WTC11 (cell line): ENCODE measurements around the gene ANKRD2. TPM values are rescaled to one million over a fixed set of nuclear protein-coding genes. Genes with fewer than 3 reads are reported as not detected.

Experiments
- ATAC-seq: fragments of 200-7000 bp; cut with Tn5 transposase; 2 replicates; pipeline ENCODE4 v1.10.0; 2021; ENCODE audit warnings: mild to moderate bottlenecking, moderate library complexity
- CTCF ChIA-PET: fragments of 300-600 bp; sonication (Branson Sonifier 250); formaldehyde crosslinking; loops from one replicate; lab custom pipeline; 2021; ENCODE audit warnings: antibody characterized with exemption; lab: Charles Lee
- POLR2A ChIA-PET: fragments of 350-600 bp; sonication (Branson Sonifier 250); formaldehyde crosslinking; loops from one replicate; lab custom pipeline; 2021; ENCODE audit warnings: antibody characterized with exemption; lab: Charles Lee
- DNase-seq: peaks from one replicate; pipeline ENCODE4 v3.0.0; 2021; ENCODE audit warnings: low spot score
- H3K27ac Mint-ChIP-seq: 2 replicates; pipeline ENCODE4 v1.8.0; 2021; ENCODE audit warnings: mixed read lengths
- H3K27me3 Mint-ChIP-seq: 2 replicates; pipeline ENCODE4 v1.8.0; 2021; ENCODE audit warnings: low read depth, mild to moderate bottlenecking, moderate library complexity, mixed read lengths
- H3K36me3 Mint-ChIP-seq: 2 replicates; pipeline ENCODE4 v1.8.0; 2021; ENCODE audit warnings: mixed read lengths
- H3K4me1 Mint-ChIP-seq: 2 replicates; pipeline ENCODE4 v1.8.0; 2022; ENCODE audit warnings: mixed read lengths
- H3K4me3 Mint-ChIP-seq: 2 replicates; pipeline ENCODE4 v1.8.0; 2021; ENCODE audit warnings: mild to moderate bottlenecking, moderate library complexity, mixed read lengths
- H3K9me3 Mint-ChIP-seq: 2 replicates; pipeline ENCODE4 v1.8.0; 2021; ENCODE audit warnings: mixed read lengths
- CBFB ChIP-seq: sonication (generic); formaldehyde crosslinking; IDR thresholded peaks from 2 replicates; pipeline ENCODE4 v1.8.1; 2022; ENCODE audit warnings: mild to moderate bottlenecking, low read depth, missing genetic modification reagents
- FOXK1 ChIP-seq: sonication (generic); formaldehyde crosslinking; IDR thresholded peaks from 2 replicates; pipeline ENCODE4 v1.8.0; 2022; ENCODE audit warnings: mild to moderate bottlenecking, moderate library complexity, missing genetic modification reagents
- GABPB1 ChIP-seq: sonication (generic); formaldehyde crosslinking; IDR thresholded peaks from 2 replicates; pipeline ENCODE4 v1.8.1; 2023; ENCODE audit warnings: mild to moderate bottlenecking, missing genetic modification reagents
- PRRX2 ChIP-seq: fragments of 250-450 bp; sonication (Bioruptor Pico); IDR thresholded peaks from 2 replicates; pipeline ENCODE4 v1.8.0; 2021; ENCODE audit warnings: mild to moderate bottlenecking
- ZBTB21 ChIP-seq: sonication (generic); formaldehyde crosslinking; IDR thresholded peaks from 2 replicates; pipeline ENCODE4 v1.8.1; 2023; ENCODE audit warnings: mild to moderate bottlenecking, missing genetic modification reagents, borderline replicate concordance
- ZNF121 ChIP-seq: sonication (generic); formaldehyde crosslinking; IDR thresholded peaks from 2 replicates; pipeline ENCODE4 v1.8.0; 2023; ENCODE audit warnings: missing genetic modification reagents
- ZNF138 ChIP-seq: sonication (generic); formaldehyde crosslinking; conservative IDR thresholded peaks from 2 replicates; pipeline ENCODE4 v1.8.1; 2022; ENCODE audit warnings: mild to moderate bottlenecking, moderate library complexity, missing genetic modification reagents
- ZNF219 ChIP-seq: sonication (generic); formaldehyde crosslinking; IDR thresholded peaks from 2 replicates; pipeline ENCODE4 v1.8.0; 2023; ENCODE audit warnings: missing genetic modification reagents, mild to moderate bottlenecking, borderline replicate concordance
- ZNF423 ChIP-seq: fragments of 250-450 bp; sonication (Bioruptor Pico); IDR thresholded peaks from 2 replicates; pipeline ENCODE4 v2.1.2; 2022; ENCODE audit warnings: mild to moderate bottlenecking, moderate library complexity
- total RNA-seq: library from RNA; stranded (reverse); gene quantifications from 3 replicates; pipeline ENCODE4 v1.2.3, GENCODE V29; 2021
- TF ChIP-seq, protein P1 (sequence below): sonication (generic); formaldehyde crosslinking; conservative IDR thresholded peaks from 2 replicates; pipeline ENCODE4 v1.8.1; 2022; ENCODE audit warnings: mild to moderate bottlenecking, missing genetic modification reagents
- TF ChIP-seq, protein P2 (sequence below): sonication (generic); formaldehyde crosslinking; IDR thresholded peaks from 2 replicates; pipeline ENCODE4 v1.8.1; 2023; ENCODE audit warnings: mild to moderate bottlenecking, missing genetic modification reagents, moderate library complexity
- TF ChIP-seq, protein P3 (sequence below): fragments of 250-450 bp; sonication (Bioruptor Pico); IDR thresholded peaks from 2 replicates; pipeline ENCODE4 v1.9.0; 2021; ENCODE audit warnings: mild to moderate bottlenecking
- TF ChIP-seq, protein P4 (sequence below): sonication (generic); formaldehyde crosslinking; conservative IDR thresholded peaks from 2 replicates; pipeline ENCODE4 v1.8.1; 2023; ENCODE audit warnings: mild to moderate bottlenecking, low read depth, missing genetic modification reagents, moderate library complexity
- TF ChIP-seq, protein P5 (sequence below): sonication (generic); formaldehyde crosslinking; IDR thresholded peaks from 2 replicates; pipeline ENCODE4 v1.8.1; 2023; ENCODE audit warnings: mild to moderate bottlenecking, missing genetic modification reagents
- TF ChIP-seq, protein P6 (sequence below): fragments of 250-450 bp; sonication (Bioruptor Pico); IDR thresholded peaks from 2 replicates; pipeline ENCODE4 v1.8.0; 2021; ENCODE audit warnings: mild to moderate bottlenecking
- TF ChIP-seq, protein P7 (sequence below): sonication (generic); formaldehyde crosslinking; IDR thresholded peaks from 2 replicates; pipeline ENCODE4 v1.8.1; 2022; ENCODE audit warnings: low read depth, missing genetic modification reagents, borderline replicate concordance

Gene ANKRD2
- total RNA-seq, 1 experiment from 2014 or later: not detected

DNA sequence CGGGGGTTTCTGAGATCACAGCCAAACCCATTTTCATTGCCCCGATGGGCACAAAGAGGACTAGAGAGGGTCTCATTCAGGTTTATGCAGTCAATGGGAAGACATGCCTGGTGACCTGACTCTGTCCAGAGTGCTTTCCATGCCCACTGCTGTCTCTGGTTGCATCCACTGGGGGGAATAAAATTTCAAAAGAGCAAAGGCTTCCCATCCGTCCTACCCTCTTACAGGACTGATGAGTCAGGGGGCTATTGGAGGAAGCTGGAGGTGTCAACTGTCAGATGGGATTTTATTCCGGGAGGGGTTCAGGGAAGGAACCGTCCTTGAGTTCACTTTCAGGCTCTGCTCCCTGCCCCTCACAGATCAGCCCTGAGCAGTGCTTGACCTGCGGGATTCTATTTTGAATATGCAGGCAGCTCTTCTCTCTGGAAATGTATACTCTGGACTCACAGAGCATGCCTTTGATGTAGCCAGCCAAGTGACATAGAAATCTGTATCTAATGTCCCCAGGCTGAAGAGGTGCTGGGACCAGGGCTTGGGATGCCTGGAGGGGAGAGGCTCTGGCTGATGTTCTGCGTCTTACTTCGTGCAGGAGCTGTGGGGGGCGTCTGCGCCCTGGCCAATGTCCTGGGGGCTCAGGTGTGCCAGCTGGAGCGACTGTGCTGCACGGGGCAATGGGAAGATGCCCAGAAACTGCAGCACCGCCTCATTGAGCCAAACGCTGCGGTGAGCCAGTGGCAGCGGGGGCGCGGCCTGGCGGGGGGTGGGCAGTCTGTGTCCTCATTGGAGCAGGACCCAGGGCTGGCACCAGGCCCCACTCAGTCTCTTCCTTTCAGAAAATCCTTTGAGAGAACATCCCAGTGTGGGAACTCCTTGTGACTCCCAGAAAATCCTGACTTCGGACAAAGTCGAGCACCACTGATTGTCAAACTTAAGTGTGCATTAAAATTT is 29.0 kb downstream of the ANKRD2 start:
- peaks cover 4% of the 10 kb centered on the region for H3K4me1 Mint-ChIP-seq
- H3K36me3 Mint-ChIP-seq: no peaks in the 10 kb centered on the region
- H3K27ac Mint-ChIP-seq: 0 out of 2 replicates have a peak overlapping the region, but pooled peaks have one; percentile 15
- ChIA-PET CTCF (interaction anchor here (1.1 kb wide), 1 partner anchor 29 kb away, joined by 3 read pairs; the partner anchor contains the start of gene ANKRD2), POLR2A (interaction anchor here (0.6 kb wide), 1 partner anchor 19 kb away, joined by 3 read pairs; no protein-coding TSS in a partner anchor)
- H3K27me3 Mint-ChIP-seq: no peaks in the 10 kb centered on the region
- H3K9me3 Mint-ChIP-seq: no peaks in the 10 kb centered on the region
- ATAC-seq (peak; percentile 36; the same call in 1 of the 2 replicates), DNase-seq (no peak)
- TF ChIP-seq GABPB1: no peak
- TF ChIP-seq, protein P1, sequence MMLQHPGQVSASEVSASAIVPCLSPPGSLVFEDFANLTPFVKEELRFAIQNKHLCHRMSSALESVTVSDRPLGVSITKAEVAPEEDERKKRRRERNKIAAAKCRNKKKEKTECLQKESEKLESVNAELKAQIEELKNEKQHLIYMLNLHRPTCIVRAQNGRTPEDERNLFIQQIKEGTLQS (CRISPR knock-in tag): no peak
- TF ChIP-seq, protein P2, sequence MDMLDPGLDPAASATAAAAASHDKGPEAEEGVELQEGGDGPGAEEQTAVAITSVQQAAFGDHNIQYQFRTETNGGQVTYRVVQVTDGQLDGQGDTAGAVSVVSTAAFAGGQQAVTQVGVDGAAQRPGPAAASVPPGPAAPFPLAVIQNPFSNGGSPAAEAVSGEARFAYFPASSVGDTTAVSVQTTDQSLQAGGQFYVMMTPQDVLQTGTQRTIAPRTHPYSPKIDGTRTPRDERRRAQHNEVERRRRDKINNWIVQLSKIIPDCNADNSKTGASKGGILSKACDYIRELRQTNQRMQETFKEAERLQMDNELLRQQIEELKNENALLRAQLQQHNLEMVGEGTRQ (CRISPR knock-in tag): no peak
- TF ChIP-seq, protein P3, sequence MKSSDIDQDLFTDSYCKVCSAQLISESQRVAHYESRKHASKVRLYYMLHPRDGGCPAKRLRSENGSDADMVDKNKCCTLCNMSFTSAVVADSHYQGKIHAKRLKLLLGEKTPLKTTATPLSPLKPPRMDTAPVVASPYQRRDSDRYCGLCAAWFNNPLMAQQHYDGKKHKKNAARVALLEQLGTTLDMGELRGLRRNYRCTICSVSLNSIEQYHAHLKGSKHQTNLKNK: no peak
- TF ChIP-seq CBFB (CRISPR knock-in tag): no peak
- H3K4me3 Mint-ChIP-seq: no peak overlapping the region

DNA sequence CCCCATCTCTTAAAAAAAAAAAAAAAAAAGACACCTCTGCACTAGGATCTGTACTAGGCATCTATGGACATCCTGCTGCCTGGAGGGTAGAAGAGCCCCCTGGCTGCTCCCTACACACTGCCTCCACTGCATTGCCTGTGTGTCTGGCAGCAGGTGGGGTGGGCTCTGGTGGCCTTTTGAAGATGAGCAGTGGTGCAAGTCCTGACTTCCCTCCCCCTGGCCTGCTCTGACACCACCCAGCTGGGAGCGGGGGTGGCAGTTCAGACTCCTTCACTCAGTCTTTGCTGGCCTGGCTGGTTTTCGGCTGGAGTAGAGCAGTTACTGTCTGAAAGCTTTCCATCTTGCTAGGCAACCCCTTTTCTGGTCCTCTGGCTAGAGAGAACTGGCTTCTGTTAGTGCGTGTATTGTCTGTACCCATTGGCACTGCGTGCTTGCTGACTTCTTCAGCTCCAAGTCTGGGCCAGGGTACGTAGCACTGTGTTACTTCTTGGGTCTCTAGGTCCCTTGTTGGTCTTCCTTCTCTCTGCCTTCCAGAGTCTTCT is 34.6 kb downstream of the ANKRD2 start:
- Mint-ChIP-seq H3K4me3 (no peak overlapping the region), H3K4me1 (peaks cover 10% of the 10 kb centered on the region), H3K9me3 (no peaks in the 10 kb centered on the region), H3K27ac (no peak overlapping the region; the same call in 1 of the 2 replicates), H3K27me3 (no peaks in the 10 kb centered on the region), H3K36me3 (no peaks in the 10 kb centered on the region)
- ChIA-PET POLR2A (no interaction called here), CTCF (interaction anchor here (1.7 to 2.1 kb wide), 2 partner anchors 35 to 67 kb away, joined by 4 to 6 read pairs; partner anchors contain the start of gene ANKRD2)
- TF ChIP-seq FOXK1 (no peak), ZNF121 (CRISPR knock-in tag) (no peak), ZNF423 (no peak), ZNF138 (no peak), ZNF219 (CRISPR knock-in tag) (no peak), ZBTB21 (no peak), PRRX2 (CRISPR knock-in tag) (no peak)
- TF ChIP-seq, protein P4, sequence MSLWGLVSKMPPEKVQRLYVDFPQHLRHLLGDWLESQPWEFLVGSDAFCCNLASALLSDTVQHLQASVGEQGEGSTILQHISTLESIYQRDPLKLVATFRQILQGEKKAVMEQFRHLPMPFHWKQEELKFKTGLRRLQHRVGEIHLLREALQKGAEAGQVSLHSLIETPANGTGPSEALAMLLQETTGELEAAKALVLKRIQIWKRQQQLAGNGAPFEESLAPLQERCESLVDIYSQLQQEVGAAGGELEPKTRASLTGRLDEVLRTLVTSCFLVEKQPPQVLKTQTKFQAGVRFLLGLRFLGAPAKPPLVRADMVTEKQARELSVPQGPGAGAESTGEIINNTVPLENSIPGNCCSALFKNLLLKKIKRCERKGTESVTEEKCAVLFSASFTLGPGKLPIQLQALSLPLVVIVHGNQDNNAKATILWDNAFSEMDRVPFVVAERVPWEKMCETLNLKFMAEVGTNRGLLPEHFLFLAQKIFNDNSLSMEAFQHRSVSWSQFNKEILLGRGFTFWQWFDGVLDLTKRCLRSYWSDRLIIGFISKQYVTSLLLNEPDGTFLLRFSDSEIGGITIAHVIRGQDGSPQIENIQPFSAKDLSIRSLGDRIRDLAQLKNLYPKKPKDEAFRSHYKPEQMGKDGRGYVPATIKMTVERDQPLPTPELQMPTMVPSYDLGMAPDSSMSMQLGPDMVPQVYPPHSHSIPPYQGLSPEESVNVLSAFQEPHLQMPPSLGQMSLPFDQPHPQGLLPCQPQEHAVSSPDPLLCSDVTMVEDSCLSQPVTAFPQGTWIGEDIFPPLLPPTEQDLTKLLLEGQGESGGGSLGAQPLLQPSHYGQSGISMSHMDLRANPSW (CRISPR knock-in tag): no peak
- TF ChIP-seq, protein P5, sequence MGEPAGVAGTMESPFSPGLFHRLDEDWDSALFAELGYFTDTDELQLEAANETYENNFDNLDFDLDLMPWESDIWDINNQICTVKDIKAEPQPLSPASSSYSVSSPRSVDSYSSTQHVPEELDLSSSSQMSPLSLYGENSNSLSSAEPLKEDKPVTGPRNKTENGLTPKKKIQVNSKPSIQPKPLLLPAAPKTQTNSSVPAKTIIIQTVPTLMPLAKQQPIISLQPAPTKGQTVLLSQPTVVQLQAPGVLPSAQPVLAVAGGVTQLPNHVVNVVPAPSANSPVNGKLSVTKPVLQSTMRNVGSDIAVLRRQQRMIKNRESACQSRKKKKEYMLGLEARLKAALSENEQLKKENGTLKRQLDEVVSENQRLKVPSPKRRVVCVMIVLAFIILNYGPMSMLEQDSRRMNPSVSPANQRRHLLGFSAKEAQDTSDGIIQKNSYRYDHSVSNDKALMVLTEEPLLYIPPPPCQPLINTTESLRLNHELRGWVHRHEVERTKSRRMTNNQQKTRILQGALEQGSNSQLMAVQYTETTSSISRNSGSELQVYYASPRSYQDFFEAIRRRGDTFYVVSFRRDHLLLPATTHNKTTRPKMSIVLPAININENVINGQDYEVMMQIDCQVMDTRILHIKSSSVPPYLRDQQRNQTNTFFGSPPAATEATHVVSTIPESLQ (CRISPR knock-in tag): no peak
- TF ChIP-seq, protein P6, sequence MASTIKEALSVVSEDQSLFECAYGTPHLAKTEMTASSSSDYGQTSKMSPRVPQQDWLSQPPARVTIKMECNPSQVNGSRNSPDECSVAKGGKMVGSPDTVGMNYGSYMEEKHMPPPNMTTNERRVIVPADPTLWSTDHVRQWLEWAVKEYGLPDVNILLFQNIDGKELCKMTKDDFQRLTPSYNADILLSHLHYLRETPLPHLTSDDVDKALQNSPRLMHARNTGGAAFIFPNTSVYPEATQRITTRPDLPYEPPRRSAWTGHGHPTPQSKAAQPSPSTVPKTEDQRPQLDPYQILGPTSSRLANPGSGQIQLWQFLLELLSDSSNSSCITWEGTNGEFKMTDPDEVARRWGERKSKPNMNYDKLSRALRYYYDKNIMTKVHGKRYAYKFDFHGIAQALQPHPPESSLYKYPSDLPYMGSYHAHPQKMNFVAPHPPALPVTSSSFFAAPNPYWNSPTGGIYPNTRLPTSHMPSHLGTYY (CRISPR knock-in tag): no peak
- TF ChIP-seq, protein P7, sequence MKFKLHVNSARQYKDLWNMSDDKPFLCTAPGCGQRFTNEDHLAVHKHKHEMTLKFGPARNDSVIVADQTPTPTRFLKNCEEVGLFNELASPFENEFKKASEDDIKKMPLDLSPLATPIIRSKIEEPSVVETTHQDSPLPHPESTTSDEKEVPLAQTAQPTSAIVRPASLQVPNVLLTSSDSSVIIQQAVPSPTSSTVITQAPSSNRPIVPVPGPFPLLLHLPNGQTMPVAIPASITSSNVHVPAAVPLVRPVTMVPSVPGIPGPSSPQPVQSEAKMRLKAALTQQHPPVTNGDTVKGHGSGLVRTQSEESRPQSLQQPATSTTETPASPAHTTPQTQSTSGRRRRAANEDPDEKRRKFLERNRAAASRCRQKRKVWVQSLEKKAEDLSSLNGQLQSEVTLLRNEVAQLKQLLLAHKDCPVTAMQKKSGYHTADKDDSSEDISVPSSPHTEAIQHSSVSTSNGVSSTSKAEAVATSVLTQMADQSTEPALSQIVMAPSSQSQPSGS: no peak
- no peak for ATAC-seq
- no peak for DNase-seq
